ENCODE data around the gene LPO.

DNA sequence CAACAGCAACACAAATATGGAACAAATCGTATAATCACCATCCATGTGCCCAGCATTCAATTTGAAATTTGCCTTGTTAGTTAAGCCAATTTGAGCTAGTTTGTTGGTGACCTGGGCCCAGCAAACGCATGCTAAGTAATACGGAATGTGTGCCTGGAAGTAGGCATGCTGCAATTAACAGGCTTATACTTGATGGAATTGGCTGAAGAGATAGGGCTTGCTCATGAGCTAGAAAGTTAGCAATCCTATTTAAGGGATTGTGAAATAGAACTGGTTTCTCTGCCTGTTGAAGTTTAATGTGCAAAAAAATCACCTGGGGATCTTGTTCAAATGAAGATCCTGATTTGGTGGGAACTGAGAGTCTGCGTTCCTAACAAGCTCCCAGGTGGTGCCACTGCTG, 8.5 kb upstream of the LPO start:
- no peak for TF ChIP-seq SMAD3 (CRISPR knock-in tag; conservative IDR thresholded peaks at IDR 0.05)
- TF ChIP-seq CBFA2T2 (conservative IDR thresholded peaks at IDR 0.05), result no peak
- no peak for TF ChIP-seq POLR2AphosphoS5 (IDR thresholded peaks at IDR 0.05; ENCODE audit: control insufficient read depth, insufficient read depth, low read depth, low read length)
- TF ChIP-seq, protein P1, sequence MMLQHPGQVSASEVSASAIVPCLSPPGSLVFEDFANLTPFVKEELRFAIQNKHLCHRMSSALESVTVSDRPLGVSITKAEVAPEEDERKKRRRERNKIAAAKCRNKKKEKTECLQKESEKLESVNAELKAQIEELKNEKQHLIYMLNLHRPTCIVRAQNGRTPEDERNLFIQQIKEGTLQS (IDR thresholded peaks at IDR 0.05), result no peak
- TF ChIP-seq, protein P1 (CRISPR knock-in tag; conservative IDR thresholded peaks at IDR 0.05), result no peak
- TF ChIP-seq HIVEP1 (CRISPR knock-in tag; IDR thresholded peaks at IDR 0.05), result no peak
- TF ChIP-seq, protein P2, sequence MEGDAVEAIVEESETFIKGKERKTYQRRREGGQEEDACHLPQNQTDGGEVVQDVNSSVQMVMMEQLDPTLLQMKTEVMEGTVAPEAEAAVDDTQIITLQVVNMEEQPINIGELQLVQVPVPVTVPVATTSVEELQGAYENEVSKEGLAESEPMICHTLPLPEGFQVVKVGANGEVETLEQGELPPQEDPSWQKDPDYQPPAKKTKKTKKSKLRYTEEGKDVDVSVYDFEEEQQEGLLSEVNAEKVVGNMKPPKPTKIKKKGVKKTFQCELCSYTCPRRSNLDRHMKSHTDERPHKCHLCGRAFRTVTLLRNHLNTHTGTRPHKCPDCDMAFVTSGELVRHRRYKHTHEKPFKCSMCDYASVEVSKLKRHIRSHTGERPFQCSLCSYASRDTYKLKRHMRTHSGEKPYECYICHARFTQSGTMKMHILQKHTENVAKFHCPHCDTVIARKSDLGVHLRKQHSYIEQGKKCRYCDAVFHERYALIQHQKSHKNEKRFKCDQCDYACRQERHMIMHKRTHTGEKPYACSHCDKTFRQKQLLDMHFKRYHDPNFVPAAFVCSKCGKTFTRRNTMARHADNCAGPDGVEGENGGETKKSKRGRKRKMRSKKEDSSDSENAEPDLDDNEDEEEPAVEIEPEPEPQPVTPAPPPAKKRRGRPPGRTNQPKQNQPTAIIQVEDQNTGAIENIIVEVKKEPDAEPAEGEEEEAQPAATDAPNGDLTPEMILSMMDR (IDR thresholded peaks at IDR 0.05 in 2 of 3, conservative IDR thresholded peaks at IDR 0.05 in 1 of 3; ENCODE audit: insufficient read depth in 2 of 3, low read depth in 1 of 3, low read length in 3 of 3), result no peak
- no peak for TF ChIP-seq EZH2 (IDR thresholded peaks at IDR 0.05; ENCODE audit: borderline replicate concordance, low read depth, low read length)
- TF ChIP-seq USF2 (CRISPR knock-in tag; IDR thresholded peaks at IDR 0.05), result no peak
- TF ChIP-seq, protein P3, sequence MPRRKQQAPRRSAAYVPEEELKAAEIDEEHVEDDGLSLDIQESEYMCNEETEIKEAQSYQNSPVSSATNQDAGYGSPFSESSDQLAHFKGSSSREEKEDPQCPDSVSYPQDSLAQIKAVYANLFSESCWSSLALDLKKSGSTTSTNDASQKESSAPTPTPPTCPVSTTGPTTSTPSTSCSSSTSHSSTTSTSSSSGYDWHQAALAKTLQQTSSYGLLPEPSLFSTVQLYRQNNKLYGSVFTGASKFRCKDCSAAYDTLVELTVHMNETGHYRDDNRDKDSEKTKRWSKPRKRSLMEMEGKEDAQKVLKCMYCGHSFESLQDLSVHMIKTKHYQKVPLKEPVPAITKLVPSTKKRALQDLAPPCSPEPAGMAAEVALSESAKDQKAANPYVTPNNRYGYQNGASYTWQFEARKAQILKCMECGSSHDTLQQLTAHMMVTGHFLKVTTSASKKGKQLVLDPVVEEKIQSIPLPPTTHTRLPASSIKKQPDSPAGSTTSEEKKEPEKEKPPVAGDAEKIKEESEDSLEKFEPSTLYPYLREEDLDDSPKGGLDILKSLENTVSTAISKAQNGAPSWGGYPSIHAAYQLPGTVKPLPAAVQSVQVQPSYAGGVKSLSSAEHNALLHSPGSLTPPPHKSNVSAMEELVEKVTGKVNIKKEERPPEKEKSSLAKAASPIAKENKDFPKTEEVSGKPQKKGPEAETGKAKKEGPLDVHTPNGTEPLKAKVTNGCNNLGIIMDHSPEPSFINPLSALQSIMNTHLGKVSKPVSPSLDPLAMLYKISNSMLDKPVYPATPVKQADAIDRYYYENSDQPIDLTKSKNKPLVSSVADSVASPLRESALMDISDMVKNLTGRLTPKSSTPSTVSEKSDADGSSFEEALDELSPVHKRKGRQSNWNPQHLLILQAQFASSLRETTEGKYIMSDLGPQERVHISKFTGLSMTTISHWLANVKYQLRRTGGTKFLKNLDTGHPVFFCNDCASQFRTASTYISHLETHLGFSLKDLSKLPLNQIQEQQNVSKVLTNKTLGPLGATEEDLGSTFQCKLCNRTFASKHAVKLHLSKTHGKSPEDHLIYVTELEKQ (CRISPR knock-in tag; IDR thresholded peaks at IDR 0.05), result no peak

Measured in K562 (cell line).